Body of pancreas (tissue), 4 donors: ENCODE data around the gene PIRT.

Experiments
- CTCF ChIP-seq, 7 experiments: fragments of 450-650 bp in 4 of 7; fragments of 200-600 bp in 3 of 7; sonication (generic) in 3 of 7; IDR thresholded peaks; one replicate each; pipeline ENCODE4 v1.5.1; 2016 to 2019; ENCODE audit warnings: antibody characterized with exemption in 7 of 7
- POLR2A ChIP-seq, 3 donors: fragments of 450-650 bp; IDR thresholded peaks; one replicate each; pipeline ENCODE4 v1.6.1; 2016; ENCODE audit warnings: antibody characterized with exemption in 3 of 3, mild to moderate bottlenecking in 2 of 3

GRCh38 chr17:10843811-10844210 is 5.9 kb upstream of the PIRT start:
- no peak for TF ChIP-seq CTCF (IDR thresholded peaks at IDR 0.05)
- no peak for TF ChIP-seq POLR2A (IDR thresholded peaks at IDR 0.05)
